ENCODE measurements around the gene ZNRF2.

Gene ZNRF2

GRCh38 chr7:30310674-30311362 is 26.4 kb downstream of the ZNRF2 start:
- H3K9me3 ChIP-seq (ENCODE audit: control insufficient read depth, insufficient read depth, low read length), result no peaks in the 10 kb centered on the region
- H3K36me3 ChIP-seq (ENCODE audit: insufficient read depth, low read length), result no peaks in the 10 kb centered on the region
- no peak overlapping the region for H3K9ac ChIP-seq (ENCODE audit: low read depth, low read length)
- H3K4me1 ChIP-seq (ENCODE audit: insufficient read depth, low read length), result peaks cover 14% of the 10 kb centered on the region; the same call in 1 of the 2 replicates

- H3K4me1 ChIP-seq (ENCODE audit: insufficient read depth, low read length), result peaks cover 10% of the 10 kb centered on the region; the same call in 1 of the 2 replicates
- no peaks in the 10 kb centered on the region for H3K9me3 ChIP-seq (ENCODE audit: control insufficient read depth, insufficient read depth, low read length)
- H3K9ac ChIP-seq (ENCODE audit: low read depth, low read length), result no peak overlapping the region
- H3K36me3 ChIP-seq (ENCODE audit: insufficient read depth, low read length), result no peaks in the 10 kb centered on the region
Observed at GRCh38 chr7:30312178-30312577, 27.8 kb downstream of the ZNRF2 start.

- Histone ChIP-seq H3K36me3 (ENCODE audit: insufficient read depth, low read length) (no peaks in the 10 kb centered on the region), H3K9me3 (ENCODE audit: control insufficient read depth, insufficient read depth, low read length) (no peaks in the 10 kb centered on the region), H3K9ac (ENCODE audit: low read depth, low read length) (no peak overlapping the region), H3K4me1 (ENCODE audit: insufficient read depth, low read length) (peaks cover 9% of the 10 kb centered on the region; the same call in 1 of the 2 replicates)
Observed at GRCh38 chr7:30313348-30313747, 29.0 kb downstream of the ZNRF2 start.

GRCh38 chr7:30313793-30314192 is 29.4 kb downstream of the ZNRF2 start:
- Histone ChIP-seq H3K9me3 (ENCODE audit: control insufficient read depth, insufficient read depth, low read length) (no peaks in the 10 kb centered on the region), H3K9ac (ENCODE audit: low read depth, low read length) (no peak overlapping the region), H3K4me1 (ENCODE audit: insufficient read depth, low read length) (peaks cover 9% of the 10 kb centered on the region; the same call in 1 of the 2 replicates), H3K36me3 (ENCODE audit: insufficient read depth, low read length) (no peaks in the 10 kb centered on the region)

GRCh38 chr7:30315589-30315988 is 31.2 kb downstream of the ZNRF2 start:
- H3K9ac ChIP-seq (ENCODE audit: low read depth, low read length), result no peak overlapping the region
- no peaks in the 10 kb centered on the region for H3K9me3 ChIP-seq (ENCODE audit: control insufficient read depth, insufficient read depth, low read length)
- H3K36me3 ChIP-seq (ENCODE audit: insufficient read depth, low read length), result no peaks in the 10 kb centered on the region
- peaks cover 12% of the 10 kb centered on the region; the same call in 1 of the 2 replicates for H3K4me1 ChIP-seq (ENCODE audit: insufficient read depth, low read length)

GRCh38 chr7:30320392-30320791 is 36.0 kb downstream of the ZNRF2 start:
- Histone ChIP-seq H3K4me1 (ENCODE audit: insufficient read depth, low read length) (peaks cover 22% of the 10 kb centered on the region), H3K9ac (ENCODE audit: low read depth, low read length) (no peak overlapping the region), H3K9me3 (ENCODE audit: control insufficient read depth, insufficient read depth, low read length) (no peaks in the 10 kb centered on the region), H3K36me3 (ENCODE audit: insufficient read depth, low read length) (no peaks in the 10 kb centered on the region)

- Histone ChIP-seq H3K4me1 (ENCODE audit: insufficient read depth, low read length) (peaks cover 22% of the 10 kb centered on the region), H3K9ac (ENCODE audit: low read depth, low read length) (no peak overlapping the region), H3K9me3 (ENCODE audit: control insufficient read depth, insufficient read depth, low read length) (no peaks in the 10 kb centered on the region), H3K36me3 (ENCODE audit: insufficient read depth, low read length) (no peaks in the 10 kb centered on the region)
Observed at GRCh38 chr7:30321089-30321881, 36.9 kb downstream of the ZNRF2 start.

GRCh38 chr7:30321882-30322192 is 37.4 kb downstream of the ZNRF2 start:
- no peak overlapping the region for H3K9ac ChIP-seq (ENCODE audit: low read depth, low read length)
- peaks cover 22% of the 10 kb centered on the region for H3K4me1 ChIP-seq (ENCODE audit: insufficient read depth, low read length)
- no peaks in the 10 kb centered on the region for H3K36me3 ChIP-seq (ENCODE audit: insufficient read depth, low read length)
- no peaks in the 10 kb centered on the region for H3K9me3 ChIP-seq (ENCODE audit: control insufficient read depth, insufficient read depth, low read length)

- H3K36me3 ChIP-seq (ENCODE audit: insufficient read depth, low read length), result no peaks in the 10 kb centered on the region
- no peak overlapping the region for H3K9ac ChIP-seq (ENCODE audit: low read depth, low read length)
- H3K9me3 ChIP-seq (ENCODE audit: control insufficient read depth, insufficient read depth, low read length), result no peaks in the 10 kb centered on the region
- peaks cover 22% of the 10 kb centered on the region for H3K4me1 ChIP-seq (ENCODE audit: insufficient read depth, low read length)
Observed at GRCh38 chr7:30322271-30323005, 38.0 kb downstream of the ZNRF2 start.

GRCh38 chr7:30323006-30323355 is 38.6 kb downstream of the ZNRF2 start:
- H3K4me1 ChIP-seq (ENCODE audit: insufficient read depth, low read length), result peaks cover 22% of the 10 kb centered on the region
- no peaks in the 10 kb centered on the region for H3K9me3 ChIP-seq (ENCODE audit: control insufficient read depth, insufficient read depth, low read length)
- H3K9ac ChIP-seq (ENCODE audit: low read depth, low read length), result no peak overlapping the region
- no peaks in the 10 kb centered on the region for H3K36me3 ChIP-seq (ENCODE audit: insufficient read depth, low read length)

GRCh38 chr7:30327813-30328212 is 43.4 kb downstream of the ZNRF2 start:
- Histone ChIP-seq H3K9ac (ENCODE audit: low read depth, low read length) (no peak overlapping the region), H3K9me3 (ENCODE audit: control insufficient read depth, insufficient read depth, low read length) (no peaks in the 10 kb centered on the region), H3K4me1 (ENCODE audit: insufficient read depth, low read length) (no peaks in the 10 kb centered on the region), H3K36me3 (ENCODE audit: insufficient read depth, low read length) (no peaks in the 10 kb centered on the region)

- no peaks in the 10 kb centered on the region for H3K36me3 ChIP-seq (ENCODE audit: insufficient read depth, low read length)
- H3K9me3 ChIP-seq (ENCODE audit: control insufficient read depth, insufficient read depth, low read length), result no peaks in the 10 kb centered on the region
- no peaks in the 10 kb centered on the region for H3K4me1 ChIP-seq (ENCODE audit: insufficient read depth, low read length)
- no peak overlapping the region for H3K9ac ChIP-seq (ENCODE audit: low read depth, low read length)
Observed at GRCh38 chr7:30328381-30328780, 44.0 kb downstream of the ZNRF2 start.

- H3K9me3 ChIP-seq (ENCODE audit: control insufficient read depth, insufficient read depth, low read length), result no peaks in the 10 kb centered on the region
Observed at GRCh38 chr7:30329716-30330115, 45.3 kb downstream of the ZNRF2 start.

GRCh38 chr7:30330134-30331111 is 46.0 kb downstream of the ZNRF2 start:
- 0 out of 2 replicates have a peak, but pooled peaks cover 5% of the 10 kb centered on the region for H3K4me1 ChIP-seq (ENCODE audit: insufficient read depth, low read length)
- H3K9ac ChIP-seq (ENCODE audit: low read depth, low read length), result no peak overlapping the region
- no peaks in the 10 kb centered on the region for H3K36me3 ChIP-seq (ENCODE audit: insufficient read depth, low read length)
- no peaks in the 10 kb centered on the region for H3K9me3 ChIP-seq (ENCODE audit: control insufficient read depth, insufficient read depth, low read length)

More at GRCh38 chr7:30329716-30330115, 45.3 kb downstream of the ZNRF2 start:
- Histone ChIP-seq H3K9ac (ENCODE audit: low read depth, low read length) (no peak overlapping the region), H3K4me1 (ENCODE audit: insufficient read depth, low read length) (0 out of 2 replicates have a peak, but pooled peaks cover 5% of the 10 kb centered on the region), H3K36me3 (ENCODE audit: insufficient read depth, low read length) (no peaks in the 10 kb centered on the region)
